ENCODE measurements around the gene WDR35.

The WDR35 gene

GRCh38 chr2:20013126-20013849 lies 23.4 kb upstream of the WDR35 start:
- no peak overlapping the region for H3K4me3 ChIP-seq (ENCODE audit: low read depth in 1 of 2, low read length in 2 of 2)
- peaks cover 5% of the 10 kb centered on the region for H3K27me3 ChIP-seq (ENCODE audit: insufficient read depth, low read length, poor library complexity)
- H3K9me3 ChIP-seq (ENCODE audit: insufficient read depth, low read length, severe bottlenecking): no peaks in the 10 kb centered on the region
- no peaks in the 10 kb centered on the region for H4K20me1 ChIP-seq (ENCODE audit: insufficient read depth, low read length)
- TF ChIP-seq EZH2 (IDR thresholded peaks at IDR 0.05; ENCODE audit: borderline replicate concordance, low read depth, low read length, severe bottlenecking) (no peak), CTCF (IDR thresholded peaks at IDR 0.05; ENCODE audit: borderline replicate concordance, extremely low read depth, low read length, poor library complexity, severe bottlenecking) (no peak)
- no peaks in the 10 kb centered on the region for H3K4me1 ChIP-seq (ENCODE audit: insufficient read depth, low read length)
- no peak overlapping the region for H3K4me2 ChIP-seq (ENCODE audit: insufficient read depth, low read length)
- no peak for DNase-seq
- no peak overlapping the region for H3K27ac ChIP-seq (ENCODE audit: low read length)
- H2AFZ ChIP-seq (ENCODE audit: low read depth, low read length): no peak overlapping the region
- no peaks in the 10 kb centered on the region for H3K36me3 ChIP-seq (ENCODE audit: insufficient read depth, low read length)
- H3K9ac ChIP-seq (ENCODE audit: low read depth, low read length): no peak overlapping the region
- H3K79me2 ChIP-seq (ENCODE audit: insufficient read depth, low read length): no peaks in the 10 kb centered on the region
- ATAC-seq (ENCODE audit: insufficient read depth, low read depth): no peak

- no peaks in the 10 kb centered on the region for H4K20me1 ChIP-seq (ENCODE audit: insufficient read depth, low read length)
- H3K79me2 ChIP-seq (ENCODE audit: insufficient read depth, low read length): no peaks in the 10 kb centered on the region
- H3K27me3 ChIP-seq (ENCODE audit: insufficient read depth, low read length, poor library complexity): peaks cover 7% of the 10 kb centered on the region
- DNase-seq (no peak), ATAC-seq (ENCODE audit: insufficient read depth, low read depth) (no peak)
- no peak within 1 kb of the TSS for H3K9ac ChIP-seq (ENCODE audit: low read depth, low read length)
- no peak within 1 kb of the TSS for H2AFZ ChIP-seq (ENCODE audit: low read depth, low read length)
- no peaks in the 10 kb centered on the region for H3K9me3 ChIP-seq (ENCODE audit: insufficient read depth, low read length, severe bottlenecking)
- no peak within 1 kb of the TSS for H3K4me3 ChIP-seq (ENCODE audit: low read depth in 1 of 2, low read length in 2 of 2)
- no peaks in the 10 kb centered on the region for H3K4me1 ChIP-seq (ENCODE audit: insufficient read depth, low read length)
- TF ChIP-seq EZH2 (IDR thresholded peaks at IDR 0.05; ENCODE audit: borderline replicate concordance, low read depth, low read length, severe bottlenecking) (no peak), CTCF (IDR thresholded peaks at IDR 0.05; ENCODE audit: borderline replicate concordance, extremely low read depth, low read length, poor library complexity, severe bottlenecking) (no peak)
- no peak within 1 kb of the TSS for H3K27ac ChIP-seq (ENCODE audit: low read length)
- no peaks in the 10 kb centered on the region for H3K36me3 ChIP-seq (ENCODE audit: insufficient read depth, low read length)
- no peak within 1 kb of the TSS for H3K4me2 ChIP-seq (ENCODE audit: insufficient read depth, low read length)
Measured at GRCh38 chr2:20012282-20013125, 22.6 kb upstream of the WDR35 start, which contains the start of gene MATN3. MATN3 (minus strand) TSS chr2:20012668; CDS start chr2:20012631, 37 bp downstream.

- DNase-seq: no peak
- Histone ChIP-seq H3K9ac (ENCODE audit: low read depth, low read length) (no peak overlapping the region), H4K20me1 (ENCODE audit: insufficient read depth, low read length) (no peaks in the 10 kb centered on the region), H3K27me3 (ENCODE audit: insufficient read depth, low read length, poor library complexity) (peaks cover 7% of the 10 kb centered on the region), H3K27ac (ENCODE audit: low read length) (no peak overlapping the region), H2AFZ (ENCODE audit: low read depth, low read length) (no peak overlapping the region), H3K4me3 (ENCODE audit: low read depth in 1 of 2, low read length in 2 of 2) (no peak overlapping the region), H3K9me3 (ENCODE audit: insufficient read depth, low read length, severe bottlenecking) (no peaks in the 10 kb centered on the region), H3K79me2 (ENCODE audit: insufficient read depth, low read length) (no peaks in the 10 kb centered on the region), H3K4me2 (ENCODE audit: insufficient read depth, low read length) (no peak overlapping the region), H3K36me3 (ENCODE audit: insufficient read depth, low read length) (no peaks in the 10 kb centered on the region), H3K4me1 (ENCODE audit: insufficient read depth, low read length) (no peaks in the 10 kb centered on the region)
- TF ChIP-seq CTCF (IDR thresholded peaks at IDR 0.05; ENCODE audit: borderline replicate concordance, extremely low read depth, low read length, poor library complexity, severe bottlenecking) (no peak), EZH2 (IDR thresholded peaks at IDR 0.05; ENCODE audit: borderline replicate concordance, low read depth, low read length, severe bottlenecking) (no peak)
- no peak for ATAC-seq (ENCODE audit: insufficient read depth, low read depth)
Measured at GRCh38 chr2:20012032-20012281, 22.1 kb upstream of the WDR35 start.

All from DND-41 (cell line).